ENCODE results near the gene SAP30BP.

DNA sequence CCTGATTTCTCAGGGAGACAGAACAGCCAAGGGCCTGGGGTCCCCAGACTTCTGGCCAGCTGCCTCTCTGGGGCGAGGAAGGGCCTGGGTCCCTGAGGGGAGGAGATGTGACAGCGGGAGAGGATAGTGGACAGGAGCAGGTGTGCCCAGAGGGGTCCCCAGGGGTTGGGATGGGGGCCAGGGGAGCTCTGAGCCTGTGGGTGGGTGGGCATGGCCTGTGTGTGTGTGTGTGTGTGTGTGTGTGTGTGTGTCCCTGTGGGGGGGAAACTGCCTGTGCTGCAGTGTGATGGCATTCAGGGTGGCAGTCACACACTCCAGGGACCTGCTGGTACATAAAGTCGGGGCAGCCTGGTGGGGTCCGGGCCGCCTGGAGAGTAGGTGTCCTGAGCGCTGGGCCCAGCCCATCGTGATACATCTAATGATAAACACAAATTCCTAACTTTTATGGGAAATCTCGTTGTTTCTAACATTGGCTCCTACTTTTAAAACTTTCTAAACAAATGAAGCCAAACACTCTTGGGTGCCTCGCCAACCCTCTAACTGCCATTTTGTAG lies 55.5 kb downstream of the SAP30BP start:
- TF ChIP-seq, protein P1, sequence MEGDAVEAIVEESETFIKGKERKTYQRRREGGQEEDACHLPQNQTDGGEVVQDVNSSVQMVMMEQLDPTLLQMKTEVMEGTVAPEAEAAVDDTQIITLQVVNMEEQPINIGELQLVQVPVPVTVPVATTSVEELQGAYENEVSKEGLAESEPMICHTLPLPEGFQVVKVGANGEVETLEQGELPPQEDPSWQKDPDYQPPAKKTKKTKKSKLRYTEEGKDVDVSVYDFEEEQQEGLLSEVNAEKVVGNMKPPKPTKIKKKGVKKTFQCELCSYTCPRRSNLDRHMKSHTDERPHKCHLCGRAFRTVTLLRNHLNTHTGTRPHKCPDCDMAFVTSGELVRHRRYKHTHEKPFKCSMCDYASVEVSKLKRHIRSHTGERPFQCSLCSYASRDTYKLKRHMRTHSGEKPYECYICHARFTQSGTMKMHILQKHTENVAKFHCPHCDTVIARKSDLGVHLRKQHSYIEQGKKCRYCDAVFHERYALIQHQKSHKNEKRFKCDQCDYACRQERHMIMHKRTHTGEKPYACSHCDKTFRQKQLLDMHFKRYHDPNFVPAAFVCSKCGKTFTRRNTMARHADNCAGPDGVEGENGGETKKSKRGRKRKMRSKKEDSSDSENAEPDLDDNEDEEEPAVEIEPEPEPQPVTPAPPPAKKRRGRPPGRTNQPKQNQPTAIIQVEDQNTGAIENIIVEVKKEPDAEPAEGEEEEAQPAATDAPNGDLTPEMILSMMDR (IDR thresholded peaks at IDR 0.05) = no peak
- TF ChIP-seq EZH2 (IDR thresholded peaks at IDR 0.05) (no peak), EZH2phosphoT487 (IDR thresholded peaks at IDR 0.05) (no peak)

Data from neural progenitor cell (in vitro differentiated cells).